HepG2 (cell line): Measurements from ENCODE around the gene TJP3.

Experiments used
- BORCS8-MEF2B ChIP-seq: sonication (generic); formaldehyde crosslinking; IDR thresholded peaks from 2 replicates; pipeline ENCODE4 v1.8.0; 2022; ENCODE audit warnings: mild to moderate bottlenecking, missing genetic modification reagents
- EZH2 ChIP-seq: conservative IDR thresholded peaks from 2 replicates; pipeline ENCODE4 v1.6.1; 2012; ENCODE audit warnings: mild to moderate bottlenecking, low read depth, low read length, moderate library complexity
- HNF4G ChIP-seq, 2 experiments: sonication (generic) in 1 of 2; formaldehyde crosslinking in 1 of 2; IDR thresholded peaks; 2 replicates each; pipeline versions ENCODE4 v1.4.0 to v1.6.1; 2011 to 2020; ENCODE audit warnings: borderline replicate concordance in 2 of 2, low read depth in 2 of 2, mild to moderate bottlenecking in 2 of 2, low read length in 1 of 2, missing genetic modification reagents in 1 of 2, moderate library complexity in 1 of 2
- JUN ChIP-seq: sonication (generic); formaldehyde crosslinking; IDR thresholded peaks from 2 replicates; pipeline ENCODE4 v1.4.0; 2020; ENCODE audit warnings: mild to moderate bottlenecking, missing genetic modification reagents
- MED1 ChIP-seq: sonication (generic); formaldehyde crosslinking; IDR thresholded peaks from 2 replicates; pipeline ENCODE4 v1.4.0; 2020; ENCODE audit warnings: missing genetic modification reagents
- POLR2A ChIP-seq, 2 experiments: IDR thresholded peaks; 2 replicates each; pipeline ENCODE4 v1.6.1; 2011; ENCODE audit warnings: low read depth in 2 of 2, low read length in 2 of 2, mild to moderate bottlenecking in 1 of 2, moderate library complexity in 1 of 2; ENCODE audit not compliant: insufficient read depth in 1 of 2
- RAD21 ChIP-seq: fragments of 450-650 bp; formaldehyde crosslinking; IDR thresholded peaks from 2 replicates; pipeline ENCODE4 v1.5.0; 2020; ENCODE audit warnings: mild to moderate bottlenecking
- TF ChIP-seq, protein P1 (sequence below): sonication (generic); formaldehyde crosslinking; IDR thresholded peaks from 2 replicates; pipeline ENCODE4 v1.5.0; 2020; ENCODE audit warnings: mild to moderate bottlenecking, missing genetic modification reagents, moderate library complexity
- TF ChIP-seq, protein P2 (sequence below): conservative IDR thresholded peaks from 2 replicates; pipeline ENCODE4 v1.6.1; 2018; ENCODE audit warnings: missing genetic modification reagents
- TF ChIP-seq, protein P3 (sequence below): sonication (generic); formaldehyde crosslinking; IDR thresholded peaks from 2 replicates; pipeline ENCODE4 v1.4.0; 2020; ENCODE audit warnings: missing genetic modification reagents, borderline replicate concordance
- TF ChIP-seq, protein P4 (sequence below): sonication (generic); formaldehyde crosslinking; conservative IDR thresholded peaks from 2 replicates; pipeline ENCODE4 v1.4.0; 2020; ENCODE audit warnings: mild to moderate bottlenecking, missing genetic modification reagents, moderate library complexity
- TF ChIP-seq, protein P5 (sequence below): sonication (generic); formaldehyde crosslinking; IDR thresholded peaks from 2 replicates; pipeline ENCODE4 v1.4.0; 2020; ENCODE audit warnings: missing genetic modification reagents, borderline replicate concordance

DNA sequence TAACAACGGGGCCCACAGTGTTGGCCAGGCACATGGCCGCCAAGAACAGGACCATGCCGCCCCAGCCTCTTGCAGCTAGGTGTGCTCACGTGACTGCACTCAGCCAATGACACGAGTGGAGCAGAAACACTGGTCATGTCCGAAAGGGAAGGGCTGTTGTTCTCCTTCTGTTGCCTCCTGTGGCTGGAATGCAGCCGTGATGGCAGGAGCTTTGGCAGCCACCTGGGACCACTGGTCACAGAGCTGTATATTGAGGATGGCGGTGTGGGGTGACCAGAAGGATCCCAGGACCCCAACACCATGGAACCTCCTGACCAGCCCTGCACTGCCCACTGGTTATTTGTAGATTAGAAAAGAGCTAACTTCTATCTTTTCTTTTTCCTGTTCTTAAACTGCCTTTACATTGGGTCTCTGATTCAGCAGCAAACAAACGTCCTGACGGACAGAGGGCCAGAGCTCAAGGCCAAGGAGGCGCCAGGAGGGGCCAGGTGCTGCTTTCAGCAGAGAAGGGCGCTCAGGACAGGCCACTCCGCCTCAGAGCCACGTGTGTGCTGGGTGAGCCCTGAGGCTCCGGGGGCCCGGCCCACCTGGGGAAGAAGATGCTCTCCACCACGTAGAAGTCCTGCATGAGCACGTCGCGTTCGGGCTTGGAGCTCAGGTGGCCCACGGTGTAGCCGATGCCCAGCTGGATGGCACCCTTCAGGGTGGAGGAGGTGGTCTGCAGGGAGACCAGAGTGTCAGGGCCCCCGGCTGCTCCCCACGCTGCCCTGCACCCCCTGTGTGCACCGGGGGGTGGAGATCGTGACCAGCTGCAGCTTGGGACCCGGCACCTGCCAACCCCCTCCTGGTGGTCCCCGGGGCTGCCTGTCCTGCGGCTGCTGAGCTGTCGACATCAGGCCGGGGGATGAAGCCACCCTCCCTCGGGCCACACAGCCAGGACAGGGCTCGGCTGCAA is 46.6 kb upstream of the TJP3 start:
- TF ChIP-seq, protein P1, sequence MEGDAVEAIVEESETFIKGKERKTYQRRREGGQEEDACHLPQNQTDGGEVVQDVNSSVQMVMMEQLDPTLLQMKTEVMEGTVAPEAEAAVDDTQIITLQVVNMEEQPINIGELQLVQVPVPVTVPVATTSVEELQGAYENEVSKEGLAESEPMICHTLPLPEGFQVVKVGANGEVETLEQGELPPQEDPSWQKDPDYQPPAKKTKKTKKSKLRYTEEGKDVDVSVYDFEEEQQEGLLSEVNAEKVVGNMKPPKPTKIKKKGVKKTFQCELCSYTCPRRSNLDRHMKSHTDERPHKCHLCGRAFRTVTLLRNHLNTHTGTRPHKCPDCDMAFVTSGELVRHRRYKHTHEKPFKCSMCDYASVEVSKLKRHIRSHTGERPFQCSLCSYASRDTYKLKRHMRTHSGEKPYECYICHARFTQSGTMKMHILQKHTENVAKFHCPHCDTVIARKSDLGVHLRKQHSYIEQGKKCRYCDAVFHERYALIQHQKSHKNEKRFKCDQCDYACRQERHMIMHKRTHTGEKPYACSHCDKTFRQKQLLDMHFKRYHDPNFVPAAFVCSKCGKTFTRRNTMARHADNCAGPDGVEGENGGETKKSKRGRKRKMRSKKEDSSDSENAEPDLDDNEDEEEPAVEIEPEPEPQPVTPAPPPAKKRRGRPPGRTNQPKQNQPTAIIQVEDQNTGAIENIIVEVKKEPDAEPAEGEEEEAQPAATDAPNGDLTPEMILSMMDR (CRISPR knock-in tag), result no peak
- TF ChIP-seq MED1, result no peak
- TF ChIP-seq, protein P2, sequence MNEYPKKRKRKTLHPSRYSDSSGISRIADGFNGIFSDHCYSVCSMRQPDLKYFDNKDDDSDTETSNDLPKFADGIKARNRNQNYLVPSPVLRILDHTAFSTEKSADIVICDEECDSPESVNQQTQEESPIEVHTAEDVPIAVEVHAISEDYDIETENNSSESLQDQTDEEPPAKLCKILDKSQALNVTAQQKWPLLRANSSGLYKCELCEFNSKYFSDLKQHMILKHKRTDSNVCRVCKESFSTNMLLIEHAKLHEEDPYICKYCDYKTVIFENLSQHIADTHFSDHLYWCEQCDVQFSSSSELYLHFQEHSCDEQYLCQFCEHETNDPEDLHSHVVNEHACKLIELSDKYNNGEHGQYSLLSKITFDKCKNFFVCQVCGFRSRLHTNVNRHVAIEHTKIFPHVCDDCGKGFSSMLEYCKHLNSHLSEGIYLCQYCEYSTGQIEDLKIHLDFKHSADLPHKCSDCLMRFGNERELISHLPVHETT, result no peak
- TF ChIP-seq POLR2A (IDR thresholded peaks at IDR 0.05; ENCODE audit: insufficient read depth in 1 of 2, low read depth in 2 of 2, low read length in 2 of 2), result no peak
- TF ChIP-seq, protein P3, sequence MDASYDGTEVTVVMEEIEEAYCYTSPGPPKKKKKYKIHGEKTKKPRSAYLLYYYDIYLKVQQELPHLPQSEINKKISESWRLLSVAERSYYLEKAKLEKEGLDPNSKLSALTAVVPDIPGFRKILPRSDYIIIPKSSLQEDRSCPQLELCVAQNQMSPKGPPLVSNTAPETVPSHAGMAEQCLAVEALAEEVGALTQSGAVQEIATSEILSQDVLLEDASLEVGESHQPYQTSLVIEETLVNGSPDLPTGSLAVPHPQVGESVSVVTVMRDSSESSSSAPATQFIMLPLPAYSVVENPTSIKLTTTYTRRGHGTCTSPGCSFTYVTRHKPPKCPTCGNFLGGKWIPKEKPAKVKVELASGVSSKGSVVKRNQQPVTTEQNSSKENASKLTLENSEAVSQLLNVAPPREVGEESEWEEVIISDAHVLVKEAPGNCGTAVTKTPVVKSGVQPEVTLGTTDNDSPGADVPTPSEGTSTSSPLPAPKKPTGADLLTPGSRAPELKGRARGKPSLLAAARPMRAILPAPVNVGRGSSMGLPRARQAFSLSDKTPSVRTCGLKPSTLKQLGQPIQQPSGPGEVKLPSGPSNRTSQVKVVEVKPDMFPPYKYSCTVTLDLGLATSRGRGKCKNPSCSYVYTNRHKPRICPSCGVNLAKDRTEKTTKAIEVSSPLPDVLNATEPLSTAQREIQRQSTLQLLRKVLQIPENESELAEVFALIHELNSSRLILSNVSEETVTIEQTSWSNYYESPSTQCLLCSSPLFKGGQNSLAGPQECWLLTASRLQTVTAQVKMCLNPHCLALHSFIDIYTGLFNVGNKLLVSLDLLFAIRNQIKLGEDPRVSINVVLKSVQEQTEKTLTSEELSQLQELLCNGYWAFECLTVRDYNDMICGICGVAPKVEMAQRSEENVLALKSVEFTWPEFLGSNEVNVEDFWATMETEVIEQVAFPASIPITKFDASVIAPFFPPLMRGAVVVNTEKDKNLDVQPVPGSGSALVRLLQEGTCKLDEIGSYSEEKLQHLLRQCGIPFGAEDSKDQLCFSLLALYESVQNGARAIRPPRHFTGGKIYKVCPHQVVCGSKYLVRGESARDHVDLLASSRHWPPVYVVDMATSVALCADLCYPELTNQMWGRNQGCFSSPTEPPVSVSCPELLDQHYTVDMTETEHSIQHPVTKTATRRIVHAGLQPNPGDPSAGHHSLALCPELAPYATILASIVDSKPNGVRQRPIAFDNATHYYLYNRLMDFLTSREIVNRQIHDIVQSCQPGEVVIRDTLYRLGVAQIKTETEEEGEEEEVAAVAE (CRISPR knock-in tag), result no peak
- no peak for TF ChIP-seq BORCS8-MEF2B
- TF ChIP-seq, protein P4, sequence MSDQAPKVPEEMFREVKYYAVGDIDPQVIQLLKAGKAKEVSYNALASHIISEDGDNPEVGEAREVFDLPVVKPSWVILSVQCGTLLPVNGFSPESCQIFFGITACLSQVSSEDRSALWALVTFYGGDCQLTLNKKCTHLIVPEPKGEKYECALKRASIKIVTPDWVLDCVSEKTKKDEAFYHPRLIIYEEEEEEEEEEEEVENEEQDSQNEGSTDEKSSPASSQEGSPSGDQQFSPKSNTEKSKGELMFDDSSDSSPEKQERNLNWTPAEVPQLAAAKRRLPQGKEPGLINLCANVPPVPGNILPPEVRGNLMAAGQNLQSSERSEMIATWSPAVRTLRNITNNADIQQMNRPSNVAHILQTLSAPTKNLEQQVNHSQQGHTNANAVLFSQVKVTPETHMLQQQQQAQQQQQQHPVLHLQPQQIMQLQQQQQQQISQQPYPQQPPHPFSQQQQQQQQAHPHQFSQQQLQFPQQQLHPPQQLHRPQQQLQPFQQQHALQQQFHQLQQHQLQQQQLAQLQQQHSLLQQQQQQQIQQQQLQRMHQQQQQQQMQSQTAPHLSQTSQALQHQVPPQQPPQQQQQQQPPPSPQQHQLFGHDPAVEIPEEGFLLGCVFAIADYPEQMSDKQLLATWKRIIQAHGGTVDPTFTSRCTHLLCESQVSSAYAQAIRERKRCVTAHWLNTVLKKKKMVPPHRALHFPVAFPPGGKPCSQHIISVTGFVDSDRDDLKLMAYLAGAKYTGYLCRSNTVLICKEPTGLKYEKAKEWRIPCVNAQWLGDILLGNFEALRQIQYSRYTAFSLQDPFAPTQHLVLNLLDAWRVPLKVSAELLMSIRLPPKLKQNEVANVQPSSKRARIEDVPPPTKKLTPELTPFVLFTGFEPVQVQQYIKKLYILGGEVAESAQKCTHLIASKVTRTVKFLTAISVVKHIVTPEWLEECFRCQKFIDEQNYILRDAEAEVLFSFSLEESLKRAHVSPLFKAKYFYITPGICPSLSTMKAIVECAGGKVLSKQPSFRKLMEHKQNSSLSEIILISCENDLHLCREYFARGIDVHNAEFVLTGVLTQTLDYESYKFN (CRISPR knock-in tag), result no peak
- TF ChIP-seq RAD21, result no peak
- no peak for TF ChIP-seq HNF4G (IDR thresholded peaks at IDR 0.05; ENCODE audit: borderline replicate concordance, low read depth, low read length)
- no peak for TF ChIP-seq HNF4G (CRISPR knock-in tag; IDR thresholded peaks at IDR 0.05; ENCODE audit: borderline replicate concordance, low read depth)
- TF ChIP-seq, protein P5, sequence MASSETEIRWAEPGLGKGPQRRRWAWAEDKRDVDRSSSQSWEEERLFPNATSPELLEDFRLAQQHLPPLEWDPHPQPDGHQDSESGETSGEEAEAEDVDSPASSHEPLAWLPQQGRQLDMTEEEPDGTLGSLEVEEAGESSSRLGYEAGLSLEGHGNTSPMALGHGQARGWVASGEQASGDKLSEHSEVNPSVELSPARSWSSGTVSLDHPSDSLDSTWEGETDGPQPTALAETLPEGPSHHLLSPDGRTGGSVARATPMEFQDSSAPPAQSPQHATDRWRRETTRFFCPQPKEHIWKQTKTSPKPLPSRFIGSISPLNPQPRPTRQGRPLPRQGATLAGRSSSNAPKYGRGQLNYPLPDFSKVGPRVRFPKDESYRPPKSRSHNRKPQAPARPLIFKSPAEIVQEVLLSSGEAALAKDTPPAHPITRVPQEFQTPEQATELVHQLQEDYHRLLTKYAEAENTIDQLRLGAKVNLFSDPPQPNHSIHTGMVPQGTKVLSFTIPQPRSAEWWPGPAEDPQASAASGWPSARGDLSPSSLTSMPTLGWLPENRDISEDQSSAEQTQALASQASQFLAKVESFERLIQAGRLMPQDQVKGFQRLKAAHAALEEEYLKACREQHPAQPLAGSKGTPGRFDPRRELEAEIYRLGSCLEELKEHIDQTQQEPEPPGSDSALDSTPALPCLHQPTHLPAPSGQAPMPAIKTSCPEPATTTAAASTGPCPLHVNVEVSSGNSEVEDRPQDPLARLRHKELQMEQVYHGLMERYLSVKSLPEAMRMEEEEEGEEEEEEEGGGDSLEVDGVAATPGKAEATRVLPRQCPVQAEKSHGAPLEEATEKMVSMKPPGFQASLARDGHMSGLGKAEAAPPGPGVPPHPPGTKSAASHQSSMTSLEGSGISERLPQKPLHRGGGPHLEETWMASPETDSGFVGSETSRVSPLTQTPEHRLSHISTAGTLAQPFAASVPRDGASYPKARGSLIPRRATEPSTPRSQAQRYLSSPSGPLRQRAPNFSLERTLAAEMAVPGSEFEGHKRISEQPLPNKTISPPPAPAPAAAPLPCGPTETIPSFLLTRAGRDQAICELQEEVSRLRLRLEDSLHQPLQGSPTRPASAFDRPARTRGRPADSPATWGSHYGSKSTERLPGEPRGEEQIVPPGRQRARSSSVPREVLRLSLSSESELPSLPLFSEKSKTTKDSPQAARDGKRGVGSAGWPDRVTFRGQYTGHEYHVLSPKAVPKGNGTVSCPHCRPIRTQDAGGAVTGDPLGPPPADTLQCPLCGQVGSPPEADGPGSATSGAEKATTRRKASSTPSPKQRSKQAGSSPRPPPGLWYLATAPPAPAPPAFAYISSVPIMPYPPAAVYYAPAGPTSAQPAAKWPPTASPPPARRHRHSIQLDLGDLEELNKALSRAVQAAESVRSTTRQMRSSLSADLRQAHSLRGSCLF (CRISPR knock-in tag), result no peak
- TF ChIP-seq JUN (CRISPR knock-in tag), result no peak
- no peak for TF ChIP-seq EZH2
